Activated CD8-positive, alpha-beta memory T cell treated with anti-CD3 and anti-CD28 coated beads, Interleukin-2, amount 50 U/mL, for 1 hour (primary cell): Measurements from ENCODE around the gene CPNE1.
A peak's percentile ranks its signal among the peaks of the same experiment; 100 is the strongest.
"Not testable (repeated sequence)": the region's sequence is repeated elsewhere in the genome, so short reads cannot be mapped to it uniquely, and the experiment has no call there.

Experiments used
- DNase-seq: peaks from one replicate; pipeline ENCODE4 v3.0.0-alpha.2; 2020; ENCODE audit errors: extremely low read depth

The CPNE1 gene

DNA sequence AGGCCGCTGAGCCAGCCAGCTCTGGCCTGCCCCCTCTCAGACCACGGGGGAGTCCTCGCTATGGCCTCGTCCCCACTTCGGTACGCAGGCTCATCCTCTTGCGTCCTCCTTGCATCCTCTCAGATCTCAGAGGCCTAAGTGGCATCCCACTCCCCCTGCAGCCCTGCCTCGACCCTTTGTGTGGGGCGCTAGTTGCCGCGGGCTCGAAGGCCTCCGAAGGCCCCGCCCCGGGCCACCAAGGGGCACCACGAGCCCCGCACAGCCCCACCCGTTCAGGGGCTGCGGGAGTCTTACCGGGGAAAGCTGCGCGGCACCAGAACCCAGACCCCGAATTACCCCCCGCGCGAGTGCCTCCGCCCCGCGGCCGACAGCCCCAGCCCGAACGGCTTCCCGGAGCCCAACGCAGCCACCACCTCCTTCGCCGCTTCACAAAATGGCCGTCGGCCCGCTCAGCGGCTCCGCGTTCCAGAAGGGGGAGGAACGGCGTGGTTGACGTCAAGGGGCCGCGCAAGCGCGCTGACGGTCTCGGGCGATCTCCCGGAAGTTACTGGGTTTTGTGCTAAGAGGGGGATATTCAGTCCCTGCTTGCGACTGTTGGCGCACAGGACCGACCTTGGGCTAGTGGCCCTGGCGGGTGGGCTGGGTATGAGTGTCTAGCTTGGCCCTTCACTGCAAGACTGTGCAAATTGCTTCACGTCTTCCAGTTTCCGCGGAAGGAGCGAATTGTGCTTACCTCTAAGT lies at the start of gene CPNE1, which contains the start of gene RBM12:
Gene CPNE1, minus strand, starts transcription at position 435 of the 741 bp plus-strand sequence. CDS start 31,977 bp downstream, outside the sequence.
Gene RBM12, minus strand, starts transcription at position 435 of the 741 bp plus-strand sequence. CDS start 9,578 bp downstream, outside the sequence.
- peak; percentile 78 for DNase-seq

DNA sequence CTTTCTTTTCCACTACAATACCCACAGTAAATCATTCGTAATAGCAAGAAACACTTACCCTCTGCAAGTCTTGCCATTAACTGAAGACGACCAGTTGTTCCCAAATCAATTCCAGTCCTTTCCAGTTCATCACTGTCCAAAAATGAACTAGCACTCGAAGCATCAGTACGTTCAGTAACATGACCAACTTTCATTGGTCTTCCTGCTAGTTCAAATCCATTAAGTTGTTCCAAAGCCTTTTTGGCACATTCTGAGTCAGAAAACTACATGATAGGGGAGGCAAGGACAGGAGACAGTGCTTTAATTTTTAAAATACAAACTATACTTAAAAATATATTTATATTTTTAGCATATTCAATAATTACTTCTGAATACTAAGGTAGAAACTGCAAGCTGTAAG lies 49.4 kb upstream of the CPNE1 start:
- no peak for DNase-seq

DNA sequence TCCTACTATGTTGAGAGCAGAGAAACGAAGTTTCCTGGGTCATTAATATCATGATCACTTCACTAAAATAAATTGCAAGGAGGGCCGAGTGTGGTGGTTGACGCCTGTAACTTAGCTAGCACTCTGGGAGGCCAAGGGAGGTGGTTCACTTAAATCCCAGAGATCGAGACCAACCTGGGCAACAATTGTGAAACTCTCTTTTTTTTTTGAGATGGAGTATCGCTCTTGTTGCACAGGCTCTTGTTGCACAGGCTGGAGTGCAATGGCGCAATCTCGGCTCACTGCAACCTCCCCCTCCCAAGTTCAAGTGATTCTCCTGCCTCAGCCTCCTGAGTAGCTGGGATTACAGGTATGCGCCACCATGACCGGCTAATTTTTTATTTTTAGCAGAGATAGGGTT lies 48.4 kb upstream of the CPNE1 start:
- not testable (repeated sequence) for DNase-seq

DNA sequence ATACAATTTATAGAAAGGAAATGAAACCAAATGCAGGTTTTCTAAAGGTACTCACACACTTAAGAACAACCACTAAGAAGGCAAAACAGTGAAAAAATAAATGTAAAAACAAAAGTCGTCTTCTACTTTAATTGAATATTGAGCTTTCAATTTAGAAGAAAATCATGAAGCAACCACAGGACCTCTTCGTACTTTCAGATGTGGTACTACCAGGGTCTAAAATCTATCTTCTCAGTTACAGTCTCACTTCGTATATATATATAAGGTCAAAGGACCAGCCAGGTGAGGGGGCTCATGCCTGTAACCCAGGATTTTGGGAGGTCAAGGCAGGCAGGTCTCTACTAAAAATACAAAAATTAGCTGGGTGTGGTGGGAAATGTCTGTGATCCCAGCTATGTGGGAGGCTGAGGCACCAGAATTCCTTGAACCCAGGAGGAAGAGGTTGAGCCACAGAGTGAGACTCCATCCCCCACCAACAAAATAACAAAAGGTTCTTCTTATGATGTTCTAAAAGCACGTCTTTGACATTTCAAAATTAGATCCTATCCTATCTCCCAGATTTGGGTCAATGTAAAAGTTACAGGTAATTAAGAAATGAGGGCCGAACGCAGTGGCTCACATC lies 47.0 kb upstream of the CPNE1 start:
- DNase-seq: no peak

DNA sequence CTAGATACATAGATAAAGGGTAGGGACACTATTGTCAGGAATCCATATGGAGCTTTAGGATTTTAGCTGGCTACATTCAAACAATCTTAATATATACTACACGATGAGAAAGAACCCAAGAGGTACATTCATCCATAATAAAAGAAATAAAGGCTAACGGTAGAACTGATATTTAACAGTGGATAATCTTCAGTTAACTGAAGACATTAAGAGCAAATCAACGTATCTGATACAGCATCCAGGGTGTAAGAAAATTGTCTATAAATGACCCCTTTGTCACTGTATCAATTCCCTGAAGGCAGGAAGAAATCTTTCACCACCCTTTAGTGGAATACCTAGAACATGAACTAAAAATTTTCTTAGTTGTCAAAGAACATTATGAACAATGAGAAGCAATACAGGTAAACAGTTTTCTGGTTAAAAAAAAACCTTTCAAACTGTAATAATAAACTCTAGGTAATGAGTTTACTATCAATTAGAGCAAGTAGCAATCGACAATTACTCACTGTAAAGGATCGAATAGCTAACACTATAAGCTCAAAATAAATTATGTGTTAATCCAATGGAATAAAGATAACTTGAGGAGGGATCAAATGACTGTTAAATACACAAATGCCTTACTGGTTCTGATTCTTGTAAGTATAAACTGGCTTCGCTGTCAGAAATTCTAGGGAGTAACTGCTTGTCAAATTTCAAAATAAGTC lies 46.3 kb upstream of the CPNE1 start:
- DNase-seq: no peak

DNA sequence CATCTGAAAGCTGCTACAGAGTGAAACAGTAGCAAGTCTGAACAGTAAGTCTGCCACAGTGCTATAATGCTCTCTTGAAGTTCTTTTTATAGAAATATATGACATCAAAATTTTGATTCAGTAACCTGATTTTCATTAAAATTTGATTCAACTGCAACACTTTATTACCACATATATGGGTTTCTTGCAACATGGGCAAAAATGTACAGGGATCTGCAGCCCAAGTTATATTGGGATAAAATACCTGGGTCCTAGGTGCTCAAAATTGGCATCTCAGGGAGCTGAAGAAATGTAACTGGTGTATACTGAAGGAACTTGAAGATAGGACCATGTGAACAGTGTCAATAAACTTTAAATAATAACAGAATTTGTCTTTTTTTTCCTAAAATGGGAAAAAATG lies 45.3 kb upstream of the CPNE1 start:
- DNase-seq: no peak

DNA sequence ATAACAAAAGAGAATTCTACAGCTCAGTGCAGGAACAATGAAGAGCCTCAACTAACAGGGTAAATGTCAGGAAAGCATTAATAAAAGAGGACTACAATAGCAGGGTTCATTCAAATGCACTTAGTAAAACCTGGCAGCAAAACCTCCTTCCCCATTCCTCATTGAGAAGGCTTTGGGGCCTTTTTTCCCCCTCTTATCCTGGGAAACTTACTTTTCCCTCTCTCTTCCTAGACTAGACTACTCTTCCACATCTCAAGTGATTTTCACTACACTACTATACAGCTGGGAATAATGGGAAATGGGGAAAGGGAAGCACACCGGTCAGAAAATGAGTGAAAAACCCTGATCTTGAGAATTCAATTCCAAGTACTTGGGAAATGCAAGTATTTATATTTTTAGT lies 44.6 kb upstream of the CPNE1 start:
- no peak for DNase-seq

DNA sequence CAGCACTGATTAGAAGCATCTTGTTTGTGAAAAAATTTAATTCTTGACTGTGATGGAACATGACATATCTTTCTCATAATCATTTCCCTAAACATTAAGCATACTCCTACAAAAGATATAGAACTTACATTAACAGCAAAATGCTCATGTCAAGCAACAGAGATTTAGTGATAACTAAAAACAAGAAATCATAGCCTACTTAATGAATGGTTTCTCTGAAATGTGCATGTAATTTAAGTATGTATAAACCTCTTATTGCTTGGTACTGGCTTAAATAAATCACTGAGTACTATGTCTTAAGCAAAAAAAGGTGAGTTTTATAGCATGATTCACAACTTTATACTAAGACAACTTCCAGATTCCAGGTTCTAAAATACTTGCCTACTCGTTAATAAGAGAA lies 43.8 kb upstream of the CPNE1 start:
- no peak for DNase-seq

DNA sequence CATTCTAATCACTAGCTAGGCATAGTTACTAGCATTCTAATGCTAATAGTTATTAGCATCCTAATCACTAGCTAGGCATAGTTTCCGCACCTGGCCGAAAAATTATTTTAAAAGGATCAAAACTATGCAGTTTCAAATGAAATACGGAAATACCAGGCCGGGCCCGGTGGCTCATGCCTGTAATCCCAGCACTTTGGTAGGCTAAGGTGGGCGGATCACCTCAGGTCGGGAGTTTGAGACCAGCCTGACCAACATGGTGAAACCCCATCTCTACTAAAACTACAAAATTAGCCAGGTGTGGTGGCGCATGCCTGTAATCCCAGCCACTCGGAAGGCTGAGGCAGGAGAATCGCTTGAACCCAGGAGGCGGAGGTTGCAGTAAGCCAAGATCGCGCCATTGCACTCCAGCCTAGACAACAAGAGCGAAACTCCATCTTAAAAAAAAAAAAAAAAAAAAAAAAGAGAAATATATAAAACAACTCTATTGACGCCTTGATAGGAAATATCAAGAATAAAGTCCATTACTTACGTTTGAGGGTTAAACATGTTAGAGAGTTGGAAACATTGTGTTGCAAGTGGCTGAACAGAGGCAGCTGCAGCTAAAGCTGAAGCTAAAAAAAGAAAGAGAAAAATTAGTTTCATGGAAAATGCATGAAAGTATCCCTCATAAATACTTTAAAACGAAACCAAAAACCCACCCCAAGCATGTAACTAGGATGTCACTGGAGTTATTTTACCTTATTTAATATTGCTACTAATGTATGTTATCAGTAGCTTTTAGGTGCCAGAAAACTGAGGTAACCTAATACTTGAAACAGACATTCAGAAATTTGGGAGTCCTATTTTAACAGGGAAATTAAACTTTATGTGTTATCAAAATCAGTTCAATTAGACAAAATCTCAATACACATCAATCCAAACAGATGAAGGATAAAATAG lies 42.2 kb upstream of the CPNE1 start:
- DNase-seq: not testable (repeated sequence)

DNA sequence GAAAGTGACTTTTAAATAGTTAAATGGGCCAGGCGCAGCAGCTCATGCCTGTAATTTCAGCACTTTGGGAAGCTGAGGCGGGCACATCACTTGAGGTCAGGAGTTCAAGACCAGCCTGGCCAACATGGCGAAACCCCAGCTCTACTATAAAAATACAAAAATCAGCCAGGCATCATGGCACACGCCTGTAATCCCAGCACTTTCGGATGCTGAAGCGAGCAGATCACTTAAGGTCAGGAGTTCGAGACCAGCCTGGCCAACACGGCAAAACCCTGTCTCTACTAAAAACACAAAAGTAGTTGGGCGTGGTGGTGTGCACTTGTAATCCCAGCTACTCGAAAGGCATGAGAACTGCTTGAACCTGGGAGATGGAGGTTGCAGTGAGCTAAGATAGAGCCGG lies 41.2 kb upstream of the CPNE1 start:
- DNase-seq: not testable (repeated sequence)

DNA sequence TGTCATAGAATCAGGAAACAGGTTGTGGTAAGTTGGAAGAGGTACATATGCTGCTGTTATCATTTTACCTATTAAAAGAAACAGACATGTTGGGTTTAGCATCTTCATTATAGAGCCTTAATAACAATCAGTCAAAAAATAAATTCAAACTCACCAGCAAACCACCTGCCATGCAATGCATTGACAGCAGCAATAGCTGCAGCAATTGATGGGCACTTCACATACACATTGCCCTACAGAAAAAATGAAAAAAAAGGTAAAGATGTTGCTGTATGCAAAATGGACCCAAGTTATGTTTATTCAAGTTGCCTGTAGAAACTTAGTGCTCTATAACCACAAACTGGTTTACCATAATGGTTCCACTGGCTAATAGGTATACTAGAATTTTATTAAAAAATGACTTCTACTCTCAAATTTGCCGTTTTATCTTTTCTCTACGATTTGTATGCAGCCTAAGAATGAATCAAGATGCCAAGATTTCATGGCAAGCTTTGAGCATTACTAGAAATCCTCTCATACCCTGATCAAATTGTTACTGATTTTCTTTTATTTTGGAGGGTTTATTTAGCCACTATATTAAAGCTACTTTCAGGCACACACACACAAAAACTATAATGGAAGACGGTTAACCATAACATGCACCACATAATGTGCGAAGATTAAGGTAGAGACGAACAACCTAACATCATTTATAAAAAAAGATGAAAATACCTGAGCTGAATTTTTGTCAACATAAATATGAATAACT lies 40.0 kb upstream of the CPNE1 start:
- DNase-seq: no peak

DNA sequence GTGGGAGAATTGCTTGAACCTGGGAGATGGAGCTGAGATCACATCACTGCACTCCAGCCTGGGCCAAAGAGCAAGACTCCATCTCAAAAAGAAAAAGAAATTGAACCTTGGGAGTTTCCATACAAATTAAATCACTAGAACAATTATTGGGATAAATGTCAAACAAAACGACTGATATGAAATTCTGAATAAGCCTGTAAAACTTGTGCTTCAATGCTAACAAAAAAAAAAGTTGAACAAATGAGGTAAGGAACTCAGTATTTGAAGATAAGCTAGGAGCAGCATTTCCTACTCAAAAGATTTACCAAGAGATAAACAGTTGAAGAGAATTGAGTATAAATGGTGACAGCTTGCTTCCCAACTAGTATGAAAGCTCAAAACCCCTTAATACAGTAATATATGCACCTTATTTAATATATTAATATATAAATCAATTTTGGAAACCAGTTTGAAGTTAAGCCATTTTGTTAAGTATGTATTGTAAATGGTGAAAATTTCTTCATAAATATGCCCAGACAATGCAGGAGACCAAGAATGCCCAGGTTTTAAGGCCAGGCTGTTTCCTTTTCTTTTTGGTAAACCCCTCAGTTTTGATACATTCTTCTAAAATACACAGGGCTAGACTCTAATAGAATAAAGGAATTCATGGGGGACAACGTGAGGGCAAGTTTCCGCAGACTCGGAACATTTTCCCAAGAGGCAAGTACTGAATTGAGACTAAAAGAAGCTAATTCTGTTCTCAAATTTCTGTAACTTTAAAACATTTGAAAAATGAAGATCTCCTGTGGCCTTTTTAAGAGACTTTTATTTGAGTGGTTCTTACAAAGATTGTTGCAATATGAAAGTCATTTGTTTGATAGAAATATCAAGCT lies 38.4 kb upstream of the CPNE1 start:
- no peak for DNase-seq

DNA sequence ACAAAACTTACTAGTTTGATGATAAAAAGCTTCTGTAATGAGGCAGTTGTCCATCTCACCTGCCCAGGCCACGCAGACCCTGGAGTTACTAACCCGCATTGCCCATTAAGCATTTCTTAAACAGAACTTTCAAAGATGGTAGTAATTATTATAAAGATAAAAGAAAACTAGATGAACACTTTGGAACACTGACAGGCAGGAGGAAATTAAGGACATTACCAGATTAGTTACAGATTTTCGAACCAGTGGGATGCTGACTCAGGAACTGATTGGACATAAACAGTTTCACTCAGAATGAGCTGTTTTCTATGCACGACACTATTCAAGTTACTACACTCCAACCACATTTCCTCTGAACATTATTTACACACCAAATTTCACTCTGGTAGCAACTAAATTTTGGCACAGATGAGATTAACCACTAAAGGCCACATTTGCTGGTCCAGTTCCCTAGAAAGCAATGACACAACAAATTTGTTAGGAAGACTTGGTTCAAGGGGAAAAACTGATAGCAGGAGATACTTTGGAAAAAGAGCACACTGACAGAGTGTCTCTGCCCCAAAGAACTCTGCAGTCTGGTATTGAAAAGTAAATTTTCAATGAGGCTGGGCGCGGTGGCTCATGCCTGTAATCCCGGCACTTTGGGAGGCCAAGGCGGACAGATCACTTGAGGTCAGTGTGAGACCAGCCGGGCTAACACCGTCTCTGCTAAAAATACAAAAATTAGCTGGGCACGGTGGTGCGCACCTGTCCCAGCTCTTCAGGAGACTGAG lies 37.5 kb upstream of the CPNE1 start:
- DNase-seq: no peak

DNA sequence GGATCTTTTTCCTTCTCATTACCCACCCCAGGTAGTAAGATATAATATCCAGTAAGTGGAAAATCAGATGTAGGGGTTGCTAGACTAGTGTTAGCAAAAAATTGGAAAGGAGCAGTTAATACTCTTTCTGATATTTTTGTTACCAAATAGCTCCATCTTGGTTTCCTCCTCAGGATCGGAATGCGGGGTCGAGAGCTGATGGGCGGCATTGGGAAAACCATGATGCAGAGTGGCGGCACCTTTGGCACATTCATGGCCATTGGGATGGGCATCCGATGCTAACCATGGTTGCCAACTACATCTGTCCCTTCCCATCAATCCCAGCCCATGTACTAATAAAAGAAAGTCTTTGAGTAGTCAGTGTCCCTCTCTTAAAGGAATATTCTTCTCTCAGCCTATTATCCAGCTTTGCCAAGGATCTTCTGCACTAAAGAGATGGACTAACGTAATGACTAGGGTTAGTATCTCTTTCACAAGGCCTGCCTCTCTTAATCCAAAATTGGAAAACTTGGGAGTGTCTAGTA lies 36.0 kb upstream of the CPNE1 start:
- no peak for DNase-seq

DNA sequence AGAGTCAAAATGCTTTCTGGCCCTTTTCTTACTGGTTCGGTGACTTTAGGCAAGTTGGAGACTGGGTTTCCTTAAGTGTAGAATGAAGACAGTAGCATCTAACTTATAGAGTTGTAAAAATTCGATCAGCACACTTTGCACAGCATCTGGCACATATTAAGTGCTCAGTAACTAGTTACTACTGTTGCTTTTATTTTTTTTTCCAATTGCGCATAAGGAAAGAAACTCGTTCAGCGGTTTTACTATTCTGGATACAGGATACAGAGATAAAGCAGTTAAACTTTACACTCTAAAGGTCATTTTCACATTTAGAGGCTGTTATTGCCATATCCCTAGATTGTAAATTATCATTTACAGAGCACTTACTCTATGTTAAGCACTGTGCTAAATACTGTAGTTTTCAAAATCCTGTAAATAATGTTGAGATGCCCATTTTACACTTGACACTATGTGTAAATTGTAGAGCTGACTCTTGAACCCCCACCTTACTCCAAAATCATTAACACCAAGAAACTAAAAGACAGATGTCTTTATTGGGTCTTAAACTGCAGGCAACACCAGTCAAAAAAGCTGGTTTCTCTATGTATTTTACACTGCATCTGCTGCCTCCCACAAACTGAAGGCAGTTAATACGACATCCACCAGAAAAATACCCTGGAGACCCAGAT lies 35.4 kb upstream of the CPNE1 start:
- no peak for DNase-seq

DNA sequence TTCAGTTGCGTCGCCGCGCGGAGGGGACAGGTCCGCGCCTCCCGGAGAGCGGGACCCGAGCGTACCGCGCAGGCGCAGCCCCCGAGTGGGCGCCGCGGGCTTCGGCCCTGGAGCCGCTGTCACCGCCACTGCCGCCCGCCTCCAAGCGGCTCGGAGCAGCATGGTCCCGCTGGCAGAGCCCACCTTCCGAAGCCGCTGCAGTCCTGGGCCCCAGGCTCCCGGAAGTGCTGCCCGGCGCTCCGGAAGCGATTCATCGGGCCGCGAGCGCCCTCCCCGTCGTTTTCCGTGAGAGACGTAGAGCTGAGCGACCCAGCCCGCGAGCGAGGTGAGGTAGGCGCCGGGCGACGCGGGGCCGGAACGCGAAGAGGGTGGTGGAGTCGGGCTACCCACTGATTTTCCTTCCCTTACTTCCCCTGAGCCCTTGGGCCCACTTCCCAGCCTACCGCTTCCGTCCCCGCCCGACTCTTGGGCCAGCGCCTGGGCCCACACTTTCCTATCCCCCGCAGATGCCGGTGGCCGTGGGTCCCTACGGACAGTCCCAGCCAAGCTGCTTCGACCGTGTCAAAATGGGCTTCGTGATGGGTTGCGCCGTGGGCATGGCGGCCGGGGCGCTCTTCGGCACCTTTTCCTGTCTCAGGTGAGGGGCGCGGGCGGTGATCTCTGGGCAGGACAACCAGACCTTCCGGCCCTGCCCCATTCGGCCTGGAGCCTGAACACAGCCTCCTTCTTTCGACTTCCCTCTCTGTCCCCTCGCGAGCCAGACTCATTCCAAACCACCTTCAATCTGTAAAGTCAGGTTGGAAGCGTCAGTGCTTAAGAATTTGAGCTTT lies 34.6 kb upstream of the CPNE1 start, which contains the start of the genes NFS1 and ROMO1:
Gene NFS1, minus strand, starts transcription at position 226 of the 830 bp plus-strand sequence. Its CDS starts 64 bp downstream, at position 162.
Gene ROMO1, plus strand, starts transcription at position 279 of the 830 bp plus-strand sequence. Its CDS starts 228 bp downstream, at position 507.
- DNase-seq: peak; percentile 58
